GM18526 (cell line): ENCODE results near the gene SHROOM3.

Source experiments
- POLR2A ChIP-seq: IDR thresholded peaks from 3 replicates; pipeline ENCODE4 v1.6.1; 2011; ENCODE audit not compliant: insufficient read length; ENCODE audit errors: extremely low read depth

SHROOM3 gene

DNA sequence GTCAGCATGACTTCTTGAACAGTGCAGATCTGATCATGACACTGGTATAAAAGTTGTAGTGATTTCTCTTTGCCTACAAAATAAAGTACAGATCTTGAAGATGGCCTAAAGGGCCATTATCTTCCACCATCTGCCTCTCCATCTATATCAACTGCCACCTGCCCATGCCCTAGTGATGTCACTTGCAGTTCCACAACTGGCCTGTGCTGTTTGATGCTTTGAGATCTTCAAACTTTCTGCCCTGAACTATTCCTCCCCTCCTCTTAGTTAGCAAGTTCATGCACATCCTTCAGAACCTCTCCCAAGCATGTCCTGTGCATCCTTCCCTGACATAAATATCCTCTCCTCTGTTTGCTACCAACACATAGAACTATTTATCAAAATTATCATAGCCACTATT, 245.9 kb downstream of the SHROOM3 start:
- no peak for TF ChIP-seq POLR2A

DNA sequence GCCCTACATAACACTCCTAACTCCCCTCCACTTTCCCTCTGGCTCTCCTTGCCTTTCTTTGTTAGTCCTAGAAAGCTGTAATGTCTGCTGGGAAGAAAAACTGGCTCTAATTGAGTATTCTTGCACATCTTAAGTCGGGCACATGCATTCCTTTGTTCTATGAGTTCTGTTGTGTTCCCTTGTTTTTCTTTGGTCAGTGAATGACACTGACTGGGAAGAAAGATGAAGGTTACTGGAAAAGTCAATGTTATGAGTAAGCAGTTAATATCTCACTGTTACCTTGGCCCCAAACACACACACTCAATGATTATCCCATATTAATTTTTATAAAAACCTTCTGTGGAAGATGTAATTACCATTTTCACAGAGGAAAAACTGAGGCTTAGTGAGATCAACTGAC, 247.0 kb downstream of the SHROOM3 start:
- no peak for TF ChIP-seq POLR2A

DNA sequence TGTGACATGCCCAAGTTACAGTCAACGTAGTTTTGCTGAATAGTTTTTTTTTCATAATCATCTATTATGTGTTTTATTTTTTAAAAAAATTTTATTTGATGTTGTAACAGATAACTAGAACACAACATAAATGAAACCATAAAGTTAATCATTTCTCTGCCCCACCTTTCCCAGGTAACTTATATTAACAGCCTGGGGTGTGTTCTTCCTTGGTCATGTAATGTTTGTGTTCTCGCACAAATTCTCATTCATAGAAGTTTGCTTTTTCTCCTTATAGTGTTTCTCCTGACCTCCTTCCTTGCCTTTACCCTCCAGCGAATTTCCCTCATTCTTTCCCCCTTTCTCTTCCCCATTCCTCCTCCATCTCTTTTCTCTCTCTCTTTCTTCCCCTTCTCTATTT, 248.1 kb downstream of the SHROOM3 start:
- no peak for TF ChIP-seq POLR2A

DNA sequence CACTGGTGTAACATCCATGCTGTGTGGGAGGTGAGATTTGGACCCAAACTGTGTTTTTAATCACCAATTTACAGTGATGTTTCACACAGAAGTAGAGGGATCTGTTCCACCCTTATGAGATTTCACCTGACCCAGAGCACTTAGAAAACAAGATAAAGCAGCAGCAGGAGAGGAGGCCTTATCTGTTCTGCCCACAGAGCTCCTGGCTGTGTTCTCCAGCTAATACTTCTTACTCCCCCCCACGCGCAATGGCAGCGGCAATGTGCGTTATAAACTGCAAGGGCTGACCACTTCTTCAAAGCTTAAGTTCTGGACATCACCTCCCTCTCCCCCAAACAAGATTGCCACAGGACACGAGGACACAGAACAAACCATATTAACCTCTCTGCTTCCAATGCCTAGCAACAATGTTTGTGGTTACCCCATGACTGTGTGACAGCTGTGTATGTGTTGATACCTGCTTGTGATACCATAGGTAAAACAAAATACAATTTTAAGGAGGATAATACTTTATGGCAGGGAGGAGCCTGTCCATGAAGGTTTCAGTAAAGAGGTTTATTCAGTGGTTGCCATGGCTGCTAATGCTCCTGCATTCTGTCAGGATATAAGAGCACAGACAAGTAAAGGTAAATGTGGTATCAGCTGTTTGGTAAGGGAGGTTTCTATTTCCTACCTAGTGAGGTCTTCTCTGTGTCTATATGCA, 252.9 kb downstream of the SHROOM3 start:
- TF ChIP-seq POLR2A, result no peak

DNA sequence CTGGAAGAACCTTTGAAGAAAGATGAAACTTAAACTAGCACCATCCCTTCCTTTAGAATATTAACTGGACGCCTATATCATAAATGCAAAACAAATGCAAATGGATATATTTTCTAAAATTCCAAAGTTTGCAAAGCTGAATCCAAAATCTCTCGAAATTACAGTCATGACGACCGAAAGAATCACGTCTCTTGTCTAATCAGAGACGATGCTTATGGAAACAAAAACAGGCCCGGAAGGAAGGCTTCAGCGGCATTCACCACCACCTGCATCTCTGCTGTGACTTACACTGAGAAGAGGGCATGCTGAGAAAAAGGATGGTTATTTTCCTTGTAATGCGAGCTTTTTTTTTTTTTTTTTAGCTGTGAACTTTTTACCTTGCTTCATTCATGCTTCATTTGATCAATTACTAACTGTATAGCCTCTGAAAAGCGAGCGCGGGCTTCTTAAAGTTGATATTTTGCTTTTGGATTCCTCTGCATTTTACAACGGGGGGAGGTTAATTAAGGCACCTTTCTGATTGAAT, 253.7 kb downstream of the SHROOM3 start:
- no peak for TF ChIP-seq POLR2A

DNA sequence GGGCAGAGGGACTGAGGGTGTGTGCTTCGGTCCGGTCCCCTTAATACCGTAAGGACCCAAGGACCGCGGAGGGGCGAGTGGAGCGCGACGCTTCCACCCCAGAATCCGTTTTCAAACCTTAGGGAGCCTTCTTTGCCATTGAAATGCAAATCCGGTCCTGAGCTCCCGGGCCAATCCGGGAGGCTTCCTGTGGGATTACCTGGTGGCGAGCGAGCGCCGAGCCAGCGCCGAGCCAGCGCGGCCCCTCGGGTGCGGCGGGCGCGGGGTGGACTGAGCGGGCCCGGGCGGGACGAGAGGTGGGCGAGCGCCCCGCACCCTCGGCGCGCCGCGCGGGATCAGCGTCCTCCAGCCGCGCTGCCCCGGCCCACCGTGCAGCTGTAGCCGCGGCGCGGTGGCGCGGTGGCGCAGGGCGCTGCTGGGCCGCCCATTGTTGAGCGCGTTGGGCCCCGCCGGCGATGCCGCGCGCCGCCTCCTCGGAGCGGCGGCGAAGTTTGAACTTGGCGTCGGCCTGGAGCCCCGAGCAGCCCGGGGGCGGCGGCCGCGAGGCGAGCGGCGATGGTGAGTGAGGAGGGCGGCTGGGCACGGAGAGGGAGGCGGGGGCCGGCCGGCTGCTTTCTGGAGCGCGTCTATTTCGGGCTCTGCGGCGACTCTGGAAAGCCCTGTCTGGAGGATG, 254.3 kb downstream of the SHROOM3 start:
- TF ChIP-seq POLR2A, result no peak

DNA sequence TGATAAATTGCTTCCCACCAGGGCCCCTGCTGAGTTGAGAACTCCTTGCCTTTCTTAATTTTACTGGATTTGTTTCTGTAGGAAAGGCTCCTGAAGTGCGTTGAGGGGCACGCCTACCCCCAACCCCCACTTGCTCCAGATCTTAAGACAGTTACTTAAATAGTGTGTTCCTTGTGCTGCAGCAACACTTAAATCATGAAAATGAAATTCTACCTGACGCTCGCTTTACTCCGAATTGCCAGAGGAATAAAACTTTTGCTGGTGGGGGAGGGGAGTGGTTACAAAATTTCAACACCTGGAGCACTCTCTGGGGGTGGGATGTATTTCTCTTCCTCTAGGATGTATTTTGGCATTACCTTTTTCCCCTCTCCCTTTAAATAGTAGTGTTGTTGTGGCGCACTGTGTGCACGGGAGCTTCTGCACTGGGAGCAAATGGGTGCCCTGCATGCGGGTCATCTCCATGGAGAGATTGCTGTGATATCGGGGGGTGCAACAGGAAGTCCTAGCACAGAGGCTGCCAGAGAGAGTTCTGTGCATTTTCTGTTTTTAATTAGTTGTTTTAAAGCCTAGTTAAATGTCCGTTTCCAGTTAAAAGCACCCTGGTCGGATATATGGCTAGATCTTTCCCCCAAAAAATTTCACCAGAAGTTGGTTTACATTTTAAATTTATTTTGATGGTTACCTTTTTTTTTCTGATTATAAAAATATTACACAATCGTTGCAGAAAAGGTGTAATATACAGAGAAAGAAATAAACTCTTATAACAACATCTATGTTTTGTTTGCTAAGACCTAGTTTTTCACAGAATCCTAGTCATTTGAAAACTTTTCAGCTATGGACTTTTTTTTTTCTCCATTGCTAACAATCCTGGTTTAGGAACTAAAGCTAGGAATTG, 255.2 kb downstream of the SHROOM3 start:
- TF ChIP-seq POLR2A, result no peak

DNA sequence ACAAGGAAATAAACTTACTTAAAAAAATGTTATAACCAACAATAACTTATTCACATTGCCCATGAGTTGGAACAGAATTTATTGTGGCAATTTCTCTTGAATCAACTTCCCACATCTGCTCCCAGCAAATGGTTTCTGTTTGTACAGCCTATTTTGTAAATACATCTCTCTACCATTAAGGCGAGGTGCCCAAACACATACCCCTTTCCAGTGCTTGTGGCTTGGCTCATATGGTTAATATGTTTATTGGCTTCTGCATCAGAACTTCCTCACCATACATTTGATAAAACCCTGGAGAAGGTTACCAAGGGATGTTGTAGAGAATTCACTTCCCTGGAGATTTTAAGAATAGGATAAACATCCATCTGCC, 255.9 kb downstream of the SHROOM3 start:
- TF ChIP-seq POLR2A, result no peak

DNA sequence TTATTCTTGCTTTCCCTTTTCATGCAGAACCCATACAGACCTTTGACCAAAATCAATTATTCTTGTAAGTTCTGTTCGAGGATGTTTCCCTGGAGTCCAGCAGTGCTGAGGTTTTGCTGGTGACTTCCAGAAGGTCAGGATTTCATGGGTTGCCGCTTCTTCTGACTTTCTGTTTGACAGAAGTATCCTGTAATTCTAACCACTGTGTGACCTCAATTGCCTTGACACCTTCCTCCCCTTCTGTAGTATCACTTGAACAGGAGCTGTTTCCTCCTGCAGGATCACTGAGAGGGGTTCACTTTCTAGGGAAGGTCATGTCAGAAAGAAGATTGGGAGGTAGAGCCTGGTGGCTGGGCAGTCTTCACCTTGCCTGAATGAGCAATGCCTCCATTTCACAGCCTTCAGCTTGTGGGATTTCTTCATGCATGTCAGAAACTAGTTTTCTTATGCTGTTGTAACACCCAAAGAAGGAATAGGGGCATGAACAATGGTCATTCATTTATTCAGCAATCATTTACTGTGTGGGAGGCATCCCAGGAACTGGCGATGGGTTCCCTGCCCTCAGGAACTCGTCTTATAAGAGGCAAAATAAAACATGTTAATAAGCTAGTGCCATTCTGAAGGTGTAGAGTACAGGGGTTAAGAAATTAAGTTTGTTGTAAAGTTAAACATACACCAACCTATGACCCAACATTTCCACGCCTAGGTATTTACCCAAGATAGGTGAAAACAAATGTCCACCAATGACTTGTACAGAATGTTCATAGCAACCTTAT, 257.0 kb downstream of the SHROOM3 start:
- TF ChIP-seq POLR2A, result no peak

DNA sequence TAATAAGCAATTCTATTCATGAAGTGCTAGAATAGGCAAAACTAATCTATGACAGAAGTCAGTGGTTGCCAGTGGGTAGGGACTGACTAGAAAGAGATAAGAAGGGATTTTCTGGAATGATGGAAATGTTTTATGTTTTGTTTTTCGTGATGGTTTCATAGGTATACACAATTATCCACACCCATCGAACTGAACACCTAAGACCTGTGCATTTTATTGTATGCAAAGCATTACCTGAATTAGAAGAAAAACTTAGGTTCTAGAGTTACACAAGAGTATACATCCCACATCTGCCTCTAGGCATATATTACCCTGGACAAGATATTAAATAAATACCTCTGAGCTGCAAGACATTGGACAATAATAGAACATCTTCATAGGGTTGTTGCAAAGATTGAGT, 257.7 kb downstream of the SHROOM3 start:
- TF ChIP-seq POLR2A, result no peak

DNA sequence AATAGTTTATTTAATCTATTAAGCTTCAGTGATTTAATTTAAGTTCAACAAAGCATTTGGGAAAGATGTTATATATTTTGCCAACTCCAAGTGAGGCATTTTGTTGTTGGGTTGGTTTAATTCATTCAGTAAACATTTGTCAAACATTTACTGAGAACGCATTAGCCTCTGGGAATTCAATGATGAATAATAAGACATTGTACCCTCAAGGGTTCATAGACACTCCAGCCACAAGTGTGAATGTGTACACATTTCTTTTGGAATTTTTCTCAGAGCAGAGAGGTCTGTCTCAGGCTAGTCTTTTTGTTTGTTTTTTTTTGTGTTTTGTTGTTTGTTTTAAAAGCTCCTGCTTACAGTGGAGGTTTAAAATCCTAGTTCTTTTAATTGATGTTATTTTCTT, 259.0 kb downstream of the SHROOM3 start:
- no peak for TF ChIP-seq POLR2A

DNA sequence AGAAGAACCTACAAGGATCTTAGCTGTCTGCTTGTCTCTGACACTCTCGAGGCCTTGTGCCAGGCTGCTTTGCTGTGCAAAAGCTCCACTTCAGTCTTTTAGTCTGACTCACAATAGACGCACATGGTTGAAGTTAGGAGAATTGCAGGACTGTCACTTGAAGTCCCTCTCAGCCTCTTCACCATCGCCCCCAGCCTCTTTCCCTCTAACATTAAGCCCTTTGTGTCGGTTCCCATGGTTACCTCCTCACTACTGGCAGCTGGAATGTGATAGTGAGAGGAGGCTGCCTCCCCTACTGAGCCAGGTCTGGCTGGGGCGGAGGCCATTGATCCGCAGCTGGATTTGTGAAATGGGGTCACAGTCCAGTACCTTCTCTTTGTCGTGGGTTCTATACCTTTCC, 261.1 kb downstream of the SHROOM3 start:
- TF ChIP-seq POLR2A, result no peak

DNA sequence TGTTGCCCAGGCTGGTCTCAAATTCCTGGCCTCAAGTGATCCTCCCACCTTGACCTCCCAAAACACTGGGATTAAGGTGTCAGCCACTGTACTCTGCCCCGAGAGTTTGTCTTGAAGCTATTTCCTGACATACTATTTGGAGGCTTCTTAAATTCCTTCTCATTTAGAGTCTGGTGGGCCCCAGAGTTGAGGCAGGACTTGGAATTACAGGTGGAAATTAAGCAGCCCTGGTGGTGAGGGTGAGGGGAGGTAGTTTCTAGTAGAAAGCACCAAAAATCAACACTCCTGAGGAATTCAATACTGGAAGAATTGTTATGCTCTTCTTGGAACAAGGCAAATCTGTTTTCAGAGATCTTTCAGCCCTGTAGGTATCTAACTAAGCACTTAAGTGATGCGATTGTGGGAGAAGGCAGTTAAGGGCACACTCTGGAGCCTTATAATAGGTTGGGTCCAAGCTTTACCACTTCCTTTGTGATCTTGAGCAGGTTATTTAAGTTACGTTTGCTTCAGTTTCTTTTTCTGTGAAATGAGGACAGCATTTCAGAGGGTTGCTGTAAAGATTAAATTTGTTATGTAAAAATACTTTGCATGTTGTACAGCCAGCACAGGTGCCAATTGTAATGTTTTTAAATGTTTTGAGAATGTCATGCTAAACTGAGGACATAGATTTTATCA, 262.2 kb downstream of the SHROOM3 start:
- no peak for TF ChIP-seq POLR2A

DNA sequence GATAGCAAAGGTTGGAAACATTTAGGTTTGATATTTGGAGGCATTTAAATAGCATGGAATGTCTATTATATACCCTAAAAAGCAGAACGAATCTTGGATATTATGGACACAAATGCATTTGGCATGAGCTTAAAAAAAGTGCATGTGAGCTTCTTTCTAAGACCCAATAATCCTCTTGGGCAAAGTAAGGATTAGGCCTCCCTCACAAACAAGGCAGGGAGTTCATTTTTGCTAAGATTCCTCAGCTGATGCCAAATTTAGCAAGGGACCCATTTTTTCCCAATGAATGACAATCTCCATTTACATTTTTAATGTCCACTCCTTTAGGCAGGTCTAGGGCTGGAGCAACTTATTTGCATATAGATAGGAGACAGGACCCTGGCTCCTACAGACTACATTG, 263.1 kb downstream of the SHROOM3 start:
- no peak for TF ChIP-seq POLR2A
